ENCODE results near the gene NHLH1. TPM values are rescaled to one million over a fixed set of nuclear protein-coding genes. Genes with fewer than 3 reads are reported as not detected.

The NHLH1 gene
- total and polyA plus RNA-seq, 8 donors = 0.11 to 0.14 TPM; not detected in 6

GRCh38 chr1:160354388-160354985 is 12.4 kb upstream of the NHLH1 start:
- peaks cover 15 to 81% (median 48%) of the 10 kb centered on the region in 3 donors for H3K36me3 ChIP-seq
- peak in 1 of 4 donors; percentile 9 for TF ChIP-seq CTCF (IDR thresholded peaks at IDR 0.05)
- 76 to 80% methylated on average over 5 of the region's 5 CpGs for WGBS, 2 donors
- ATAC-seq = peak in 2 of 4 donors; percentile 26 to 42
- no peaks in the 10 kb centered on the region for H3K4me1 ChIP-seq
- H3K9me3 ChIP-seq = no peaks in the 10 kb centered on the region
- FAIRE-seq = no peak
- H3K27me3 ChIP-seq = no peaks in the 10 kb centered on the region
- no peak for DNase-seq
- H3K4me3 ChIP-seq = no peak overlapping the region
- intact Hi-C loops (cut with DNase I) = no loop called here
- no peak overlapping the region for H3K27ac ChIP-seq

GRCh38 chr1:160357286-160358002 is 9.4 kb upstream of the NHLH1 start:
- ATAC-seq = no peak
- Histone ChIP-seq H3K36me3 (peaks cover 3 to 52% (median 31%) of the 10 kb centered on the region in 3 donors), H3K27me3 (no peaks in the 10 kb centered on the region), H3K4me3 (no peak overlapping the region), H3K27ac (no peak overlapping the region), H3K9me3 (no peaks in the 10 kb centered on the region), H3K4me1 (no peaks in the 10 kb centered on the region)
- FAIRE-seq = no peak
- intact Hi-C loops (cut with DNase I) = no loop called here
- no peak for TF ChIP-seq CTCF (IDR thresholded peaks at IDR 0.05)
- DNase-seq = no peak
- 87 to 88% methylated on average over 7 of the region's 7 CpGs for WGBS, 2 donors

GRCh38 chr1:160358073-160358472 is 8.8 kb upstream of the NHLH1 start:
- H3K4me1 ChIP-seq = no peaks in the 10 kb centered on the region
- DNase-seq (peak in 1 of 6 donors; percentile 2), ATAC-seq (no peak), FAIRE-seq (no peak)
- 88 to 92% methylated on average over 4 of the region's 4 CpGs for WGBS, 2 donors
- H3K27ac ChIP-seq = no peak overlapping the region
- H3K36me3 ChIP-seq = peaks cover 3 to 45% (median 24%) of the 10 kb centered on the region in 3 donors
- no peaks in the 10 kb centered on the region for H3K27me3 ChIP-seq
- H3K4me3 ChIP-seq = no peak overlapping the region
- intact Hi-C loops (cut with DNase I) = no loop called here
- no peak for TF ChIP-seq CTCF (IDR thresholded peaks at IDR 0.05)
- no peaks in the 10 kb centered on the region for H3K9me3 ChIP-seq

GRCh38 chr1:160359559-160360226 is 7.2 kb upstream of the NHLH1 start:
- H3K9me3 ChIP-seq = no peaks in the 10 kb centered on the region
- ATAC-seq (no peak), DNase-seq (no peak), FAIRE-seq (no peak)
- peaks cover 0 to 29% (median 11%) of the 10 kb centered on the region in 3 donors for H3K36me3 ChIP-seq
- H3K4me1 ChIP-seq = no peaks in the 10 kb centered on the region
- no peak overlapping the region for H3K27ac ChIP-seq
- H3K27me3 ChIP-seq = no peaks in the 10 kb centered on the region
- TF ChIP-seq CTCF (IDR thresholded peaks at IDR 0.05) = no peak
- intact Hi-C loops (cut with DNase I) = no loop called here
- H3K4me3 ChIP-seq = no peak overlapping the region
- 79 to 86% methylated on average over 9 of the region's 9 CpGs for WGBS, 2 donors
